Trophoblast cell (in vitro differentiated cells and primary cell): Measurements from ENCODE around the gene MYOT.

ENCODE experiments used
- DNase-seq, 2 donors: peaks; one replicate each; pipeline ENCODE4 v3.0.0-alpha.2; 2016
- H2AFZ ChIP-seq: 2 replicates; pipeline ENCODE4 v1.6.1; 2013; ENCODE audit warnings: low read length, moderate library complexity, mild to moderate bottlenecking; ENCODE audit not compliant: insufficient read depth, poor library complexity
- H2AK5ac ChIP-seq: 2 replicates; pipeline ENCODE4 v1.6.1; 2013; ENCODE audit warnings: mild to moderate bottlenecking, low read length
- H2BK120ac ChIP-seq: 2 replicates; pipeline ENCODE4 v1.6.1; 2013; ENCODE audit warnings: low read length, mild to moderate bottlenecking, moderate library complexity; ENCODE audit not compliant: insufficient read depth, poor library complexity
- H2BK12ac ChIP-seq: 2 replicates; pipeline ENCODE4 v1.6.1; 2013; ENCODE audit warnings: mild to moderate bottlenecking, low read length, moderate library complexity
- H2BK5ac ChIP-seq: 2 replicates; pipeline ENCODE4 v1.6.1; 2013; ENCODE audit warnings: low read length, low read depth, moderate library complexity, mild to moderate bottlenecking; ENCODE audit not compliant: poor library complexity
- H3K14ac ChIP-seq: 2 replicates; pipeline ENCODE4 v1.6.1; 2013; ENCODE audit warnings: mild to moderate bottlenecking, low read length
- H3K18ac ChIP-seq: 2 replicates; pipeline ENCODE4 v1.6.1; 2013; ENCODE audit warnings: mild to moderate bottlenecking, low read length
- H3K23ac ChIP-seq: 2 replicates; pipeline ENCODE4 v1.6.1; 2013; ENCODE audit warnings: low read length
- H3K27ac ChIP-seq: 2 replicates; pipeline ENCODE4 v1.5.1; 2013; ENCODE audit warnings: low read depth, mild to moderate bottlenecking, inconsistent platforms, low read length, moderate library complexity
- H3K27me3 ChIP-seq: 2 replicates; pipeline ENCODE4 v1.6.1; 2013; ENCODE audit warnings: inconsistent platforms, mild to moderate bottlenecking, low read length, moderate library complexity; ENCODE audit not compliant: insufficient read depth
- H3K36me3 ChIP-seq, 2 experiments: 1 replicate in 1 of 2; 2 replicates in 1 of 2; pipeline ENCODE4 v1.6.1; 2013; ENCODE audit warnings: low read length in 2 of 2, mild to moderate bottlenecking in 2 of 2, moderate library complexity in 1 of 2; ENCODE audit not compliant: insufficient read depth in 2 of 2, control insufficient read depth in 1 of 2
- H3K4ac ChIP-seq: 2 replicates; pipeline ENCODE4 v1.6.1; 2013; ENCODE audit warnings: low read depth, mild to moderate bottlenecking, low read length, moderate library complexity
- H3K4me1 ChIP-seq, 2 experiments: 1 replicate in 1 of 2; 2 replicates in 1 of 2; pipeline ENCODE4 v1.6.1; 2013; ENCODE audit warnings: low read length in 2 of 2, mild to moderate bottlenecking in 2 of 2, moderate library complexity in 1 of 2; ENCODE audit not compliant: insufficient read depth in 2 of 2, control insufficient read depth in 1 of 2
- H3K4me2 ChIP-seq: 2 replicates; pipeline ENCODE4 v1.6.1; 2013; ENCODE audit warnings: inconsistent platforms, mild to moderate bottlenecking, low read length, moderate library complexity
- H3K4me3 ChIP-seq: 2 replicates; pipeline ENCODE4 v1.5.1; 2013; ENCODE audit warnings: mild to moderate bottlenecking, low read depth, low read length, inconsistent platforms
- H3K79me1 ChIP-seq: one replicate; pipeline ENCODE4 v1.6.1; 2013; ENCODE audit warnings: low read length
- H3K79me2 ChIP-seq: 2 replicates; pipeline ENCODE4 v1.6.1; 2013; ENCODE audit warnings: low read length, mild to moderate bottlenecking; ENCODE audit not compliant: control insufficient read depth, insufficient read depth, poor library complexity
- H3K9ac ChIP-seq: 2 replicates; pipeline ENCODE4 v1.6.1; 2013; ENCODE audit warnings: mild to moderate bottlenecking, low read length
- H3K9me3 ChIP-seq: 2 replicates; pipeline ENCODE4 v1.6.1; 2013; ENCODE audit warnings: low read depth, mild to moderate bottlenecking, control low read depth, inconsistent platforms, low read length; ENCODE audit not compliant: insufficient read depth
- H4K12ac ChIP-seq: 2 replicates; pipeline ENCODE4 v1.6.1; 2013; ENCODE audit warnings: low read depth, mild to moderate bottlenecking, low read length, moderate library complexity
- H4K8ac ChIP-seq: 2 replicates; pipeline ENCODE4 v1.6.1; 2013; ENCODE audit warnings: low read depth, mild to moderate bottlenecking, low read length, moderate library complexity
- H4K91ac ChIP-seq: one replicate; pipeline ENCODE4 v1.6.1; 2013; ENCODE audit warnings: low read depth, mild to moderate bottlenecking, low read length, moderate library complexity
- WGBS: extraction: QIAGEN DNeasy Blood & Tissue Kit; methylation state at CpG from one replicate; pipeline ENCODE4 v1.1.7; 2013; ENCODE audit warnings: missing lambda C conversion rate; ENCODE audit not compliant: insufficient read length, insufficient coverage; ENCODE audit errors: extremely low coverage; 5-methylcytosine and 5-hydroxymethylcytosine counted together

Gene MYOT

DNA sequence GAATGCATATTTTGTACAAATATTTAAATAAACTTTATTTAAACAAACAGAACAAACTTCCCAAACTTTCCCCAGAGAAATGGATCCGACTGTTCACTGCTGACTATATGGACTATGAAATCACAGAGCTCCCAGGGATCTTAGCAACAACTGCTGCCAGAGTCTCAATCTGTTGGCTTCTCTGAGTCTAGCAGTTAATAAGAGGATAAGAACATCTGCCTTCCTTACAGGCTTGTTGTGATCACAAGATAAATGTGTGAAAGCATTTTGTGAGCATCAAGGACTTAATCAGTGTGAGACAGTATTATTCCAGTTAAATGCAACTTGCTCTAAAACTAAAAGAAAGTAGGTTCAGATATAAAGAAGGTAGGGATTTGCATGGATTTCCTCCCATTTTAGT is 31.4 kb upstream of the MYOT start:
- no peaks in the 10 kb centered on the region for H3K79me2 ChIP-seq
- H3K36me3 ChIP-seq, result no peaks in the 10 kb centered on the region
- peaks cover 0 to 3% of the 10 kb centered on the region in 2 experiments for H3K4me1 ChIP-seq
- no peak overlapping the region for H2BK12ac ChIP-seq
- no peak overlapping the region for H2BK120ac ChIP-seq
- DNase-seq, result no peak
- H4K12ac ChIP-seq, result no peak overlapping the region
- WGBS, result no CpG with 5 or more reads among the region's 1 CpG
- H2AFZ ChIP-seq, result no peak overlapping the region
- H3K18ac ChIP-seq, result no peak overlapping the region
- H3K27ac ChIP-seq, result no peak overlapping the region
- H2BK5ac ChIP-seq, result no peak overlapping the region
- no peak overlapping the region for H3K23ac ChIP-seq
- H3K14ac ChIP-seq, result no peak overlapping the region
- no peak overlapping the region for H3K4me2 ChIP-seq
- H4K91ac ChIP-seq, result no peak overlapping the region
- H4K8ac ChIP-seq, result no peak overlapping the region
- no peak overlapping the region for H2AK5ac ChIP-seq
- no peak overlapping the region for H3K4ac ChIP-seq
- no peaks in the 10 kb centered on the region for H3K79me1 ChIP-seq
- H3K27me3 ChIP-seq, result no peaks in the 10 kb centered on the region
- no peaks in the 10 kb centered on the region for H3K9me3 ChIP-seq
- no peak overlapping the region for H3K9ac ChIP-seq
- H3K4me3 ChIP-seq, result no peak overlapping the region

DNA sequence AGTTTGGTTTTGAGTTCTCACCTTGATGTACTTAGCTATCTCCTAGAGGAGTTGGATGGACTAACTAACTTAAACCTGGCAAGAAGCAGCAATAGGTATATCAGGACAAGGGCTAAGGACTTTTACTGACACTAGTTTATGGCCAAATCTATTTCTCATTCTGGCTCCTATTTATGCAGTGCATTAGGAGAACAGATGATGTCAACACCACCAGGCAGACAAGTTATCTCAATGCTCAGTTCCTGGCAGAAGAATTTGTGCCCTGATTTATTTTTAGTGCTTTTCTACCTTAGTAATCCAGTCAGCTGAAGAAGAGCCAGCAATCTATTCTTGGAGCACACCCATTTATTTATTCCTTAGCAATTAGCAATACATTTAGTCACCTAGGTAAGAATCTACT is 30.7 kb upstream of the MYOT start:
- no peak overlapping the region for H4K91ac ChIP-seq
- no peak overlapping the region for H3K4ac ChIP-seq
- no peak overlapping the region for H3K18ac ChIP-seq
- H3K79me2 ChIP-seq, result no peaks in the 10 kb centered on the region
- H2AFZ ChIP-seq, result no peak overlapping the region
- no peak overlapping the region for H2AK5ac ChIP-seq
- H3K79me1 ChIP-seq, result no peaks in the 10 kb centered on the region
- H3K4me3 ChIP-seq, result no peak overlapping the region
- H3K4me1 ChIP-seq, result peaks cover 0 to 3% of the 10 kb centered on the region in 2 experiments
- H2BK5ac ChIP-seq, result no peak overlapping the region
- H3K27ac ChIP-seq, result no peak overlapping the region
- H2BK12ac ChIP-seq, result no peak overlapping the region
- H4K8ac ChIP-seq, result no peak overlapping the region
- H3K36me3 ChIP-seq, result no peaks in the 10 kb centered on the region
- no peaks in the 10 kb centered on the region for H3K27me3 ChIP-seq
- DNase-seq, result no peak
- no peak overlapping the region for H3K23ac ChIP-seq
- H4K12ac ChIP-seq, result no peak overlapping the region
- H3K9me3 ChIP-seq, result no peaks in the 10 kb centered on the region
- H3K4me2 ChIP-seq, result no peak overlapping the region
- H3K14ac ChIP-seq, result no peak overlapping the region
- no peak overlapping the region for H3K9ac ChIP-seq
- H2BK120ac ChIP-seq, result no peak overlapping the region

DNA sequence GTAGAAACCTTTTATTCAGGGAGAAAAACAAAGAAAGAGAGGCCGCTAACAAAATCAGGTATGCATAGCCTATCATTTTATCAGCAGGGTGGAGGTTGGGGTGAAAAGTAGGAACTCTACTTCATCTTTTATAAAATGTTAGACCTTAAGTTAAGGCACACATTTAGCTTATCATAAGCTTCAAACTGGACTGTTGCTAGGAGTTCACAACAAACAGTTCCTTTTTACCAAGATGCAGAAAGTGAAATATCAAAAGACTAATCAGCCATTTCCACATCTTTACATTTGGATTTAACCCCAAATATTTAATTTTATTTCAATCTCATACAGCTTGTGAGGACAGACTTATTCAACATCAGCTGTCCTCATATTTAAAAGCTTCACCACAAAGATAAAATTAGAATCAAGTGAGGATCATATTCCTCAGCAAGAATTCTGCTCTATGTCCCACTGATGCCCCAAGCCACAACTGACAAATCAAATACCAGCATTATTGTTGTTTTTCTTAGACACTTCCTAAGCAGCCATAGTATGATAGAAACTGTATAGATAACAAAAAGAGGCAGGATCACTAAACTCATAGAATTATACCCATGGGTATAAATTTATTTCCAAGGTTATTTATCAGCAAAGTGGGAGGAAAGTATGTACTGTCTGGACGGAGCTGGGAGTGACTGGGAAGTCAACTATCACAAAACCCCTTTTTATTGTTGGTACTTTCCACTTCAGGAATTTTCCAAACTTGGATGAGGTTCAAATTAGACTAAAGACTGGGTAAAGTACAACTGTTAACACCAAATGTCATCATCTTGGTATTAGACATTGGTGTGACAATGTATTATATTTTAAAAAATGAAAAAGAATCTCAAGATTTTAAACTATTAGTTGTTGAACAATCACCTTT is 29.9 kb upstream of the MYOT start:
- Histone ChIP-seq H2AFZ (no peak overlapping the region), H4K12ac (no peak overlapping the region), H3K79me1 (no peaks in the 10 kb centered on the region), H3K27me3 (no peaks in the 10 kb centered on the region), H3K14ac (no peak overlapping the region), H3K4me2 (no peak overlapping the region), H3K36me3 (no peaks in the 10 kb centered on the region), H3K4ac (no peak overlapping the region), H2BK120ac (no peak overlapping the region), H2AK5ac (no peak overlapping the region), H3K9me3 (no peaks in the 10 kb centered on the region), H4K8ac (no peak overlapping the region), H3K79me2 (no peaks in the 10 kb centered on the region), H3K18ac (no peak overlapping the region), H3K23ac (no peak overlapping the region), H2BK5ac (no peak overlapping the region), H4K91ac (no peak overlapping the region), H2BK12ac (no peak overlapping the region), H3K4me1 (peaks cover 0 to 3% of the 10 kb centered on the region in 2 experiments), H3K27ac (no peak overlapping the region), H3K9ac (no peak overlapping the region), H3K4me3 (no peak overlapping the region)
- no peak for DNase-seq
- WGBS, result no CpG with 5 or more reads among the region's 2 CpGs

DNA sequence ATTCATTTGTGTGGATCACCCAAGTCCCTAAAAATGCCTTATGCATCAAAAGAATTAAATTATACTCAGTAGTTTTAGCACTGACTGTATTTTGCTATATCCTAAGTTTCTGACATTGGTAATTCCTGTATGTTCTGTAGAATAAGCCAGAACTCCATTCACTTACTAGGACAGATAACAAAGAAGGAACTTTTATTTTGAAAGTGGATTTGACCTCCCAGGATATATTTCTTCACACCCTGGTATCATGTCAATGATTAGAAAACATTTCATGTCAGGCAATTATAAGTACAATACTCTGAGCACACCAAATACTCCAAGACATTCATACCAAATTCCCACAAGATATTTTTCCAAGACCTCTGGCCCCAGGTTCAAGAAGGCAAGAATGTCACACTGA is 28.7 kb upstream of the MYOT start:
- no peaks in the 10 kb centered on the region for H3K79me2 ChIP-seq
- H3K14ac ChIP-seq, result no peak overlapping the region
- no peak overlapping the region for H2BK5ac ChIP-seq
- no peak overlapping the region for H3K9ac ChIP-seq
- H2AK5ac ChIP-seq, result no peak overlapping the region
- no peak overlapping the region for H3K23ac ChIP-seq
- H3K9me3 ChIP-seq, result no peaks in the 10 kb centered on the region
- no peak for DNase-seq
- H3K27ac ChIP-seq, result no peak overlapping the region
- no peaks in the 10 kb centered on the region for H3K36me3 ChIP-seq
- H3K79me1 ChIP-seq, result no peaks in the 10 kb centered on the region
- no peak overlapping the region for H4K12ac ChIP-seq
- no peak overlapping the region for H4K8ac ChIP-seq
- H2BK120ac ChIP-seq, result no peak overlapping the region
- no peak overlapping the region for H2BK12ac ChIP-seq
- no peak overlapping the region for H3K4me3 ChIP-seq
- no peaks in the 10 kb centered on the region for H3K27me3 ChIP-seq
- no peak overlapping the region for H3K4me2 ChIP-seq
- no peak overlapping the region for H4K91ac ChIP-seq
- H3K18ac ChIP-seq, result no peak overlapping the region
- no peak overlapping the region for H2AFZ ChIP-seq
- H3K4me1 ChIP-seq, result peaks cover 0 to 3% of the 10 kb centered on the region in 2 experiments
- no peak overlapping the region for H3K4ac ChIP-seq
